ENCODE measurements around the gene LXN.
A peak's percentile ranks its signal among the peaks of the same experiment; 100 is the strongest.

LXN gene

DNA sequence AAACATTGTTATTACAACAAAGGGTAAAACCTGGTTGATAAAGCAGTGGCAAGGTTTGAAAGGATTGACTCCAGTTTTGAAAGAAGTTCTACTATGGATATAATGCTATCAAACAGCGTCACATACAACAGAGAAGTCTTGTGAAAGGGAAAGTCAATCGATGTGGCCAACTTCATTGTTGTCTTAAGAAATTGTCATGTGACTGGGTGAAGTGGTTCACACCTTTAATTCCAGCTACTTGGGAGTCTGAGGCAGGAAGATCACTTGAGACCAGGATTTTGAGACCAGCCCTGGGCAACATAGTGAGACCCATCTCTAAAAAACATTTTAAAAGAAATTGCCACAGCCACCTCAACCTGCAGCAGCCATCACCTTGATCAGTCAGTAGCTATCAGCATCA, 6.2 kb upstream of the LXN start:
- TF ChIP-seq, protein P1, sequence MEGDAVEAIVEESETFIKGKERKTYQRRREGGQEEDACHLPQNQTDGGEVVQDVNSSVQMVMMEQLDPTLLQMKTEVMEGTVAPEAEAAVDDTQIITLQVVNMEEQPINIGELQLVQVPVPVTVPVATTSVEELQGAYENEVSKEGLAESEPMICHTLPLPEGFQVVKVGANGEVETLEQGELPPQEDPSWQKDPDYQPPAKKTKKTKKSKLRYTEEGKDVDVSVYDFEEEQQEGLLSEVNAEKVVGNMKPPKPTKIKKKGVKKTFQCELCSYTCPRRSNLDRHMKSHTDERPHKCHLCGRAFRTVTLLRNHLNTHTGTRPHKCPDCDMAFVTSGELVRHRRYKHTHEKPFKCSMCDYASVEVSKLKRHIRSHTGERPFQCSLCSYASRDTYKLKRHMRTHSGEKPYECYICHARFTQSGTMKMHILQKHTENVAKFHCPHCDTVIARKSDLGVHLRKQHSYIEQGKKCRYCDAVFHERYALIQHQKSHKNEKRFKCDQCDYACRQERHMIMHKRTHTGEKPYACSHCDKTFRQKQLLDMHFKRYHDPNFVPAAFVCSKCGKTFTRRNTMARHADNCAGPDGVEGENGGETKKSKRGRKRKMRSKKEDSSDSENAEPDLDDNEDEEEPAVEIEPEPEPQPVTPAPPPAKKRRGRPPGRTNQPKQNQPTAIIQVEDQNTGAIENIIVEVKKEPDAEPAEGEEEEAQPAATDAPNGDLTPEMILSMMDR (conservative IDR thresholded peaks at IDR 0.05; ENCODE audit: low read depth): no peak
- POLR2A ChIA-PET (ENCODE audit: low non-redundant PET): no interaction called here
- no peak overlapping the region for H3K27ac ChIP-seq
- CTCF ChIA-PET: interaction anchor here (0.6 kb wide), 1 partner anchor 573 kb away, joined by 3 read pairs; no protein-coding TSS in a partner anchor
- DNase-seq (ENCODE audit: low spot score): no peak

DNA sequence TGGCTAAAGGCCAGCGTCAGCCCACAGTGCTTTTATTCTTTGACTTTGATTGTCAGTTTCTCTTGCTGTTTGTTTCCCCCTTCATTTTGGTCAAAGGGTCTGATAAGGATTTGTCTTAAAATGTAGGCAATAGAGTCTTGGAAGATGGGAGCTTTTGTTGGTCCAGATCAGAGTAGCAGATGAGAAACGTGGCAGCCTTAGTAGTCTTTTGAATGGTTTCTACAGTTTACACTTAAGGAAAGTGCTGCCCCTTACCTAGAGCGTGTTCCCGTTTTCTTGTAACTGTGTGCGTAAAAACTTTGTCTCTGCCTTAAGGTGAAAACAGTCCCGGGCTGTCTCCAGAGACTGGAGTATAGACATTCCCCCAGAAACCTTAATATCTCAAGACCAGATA, 630 bp downstream of the LXN start:
- POLR2A ChIA-PET (ENCODE audit: low non-redundant PET): no interaction called here
- CTCF ChIA-PET: interaction anchor here (0.6 to 1.0 kb wide), 4 partner anchors 21 to 130 kb away, joined by 3 to 9 read pairs (median 4); partner anchors contain the start of genes GFM1 and MFSD1
- H3K27ac ChIP-seq: peak overlapping the region; percentile 80
- TF ChIP-seq, protein P1 (conservative IDR thresholded peaks at IDR 0.05; ENCODE audit: low read depth): no peak
- peak; percentile 5 for DNase-seq (ENCODE audit: low spot score)

DNA sequence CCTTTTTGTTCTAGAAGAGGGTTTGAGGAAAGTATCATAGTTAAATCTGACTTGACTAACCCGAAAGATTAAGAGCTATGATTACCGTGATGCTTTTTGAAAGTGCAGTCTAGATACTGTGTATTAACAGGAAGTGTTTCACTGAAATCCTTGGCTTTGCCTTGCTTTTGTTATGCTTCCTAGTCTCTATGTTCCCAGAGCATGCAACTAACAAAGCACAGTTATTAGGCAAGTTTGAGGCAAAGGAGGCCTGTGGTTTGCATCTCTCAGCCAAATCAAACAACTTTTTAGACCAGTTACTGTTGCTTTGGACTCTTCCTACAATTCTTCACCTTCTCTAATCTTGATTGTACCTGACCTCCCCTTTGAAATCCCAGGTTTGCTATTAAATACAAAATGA, 3.9 kb downstream of the LXN start:
- ChIA-PET POLR2A (ENCODE audit: low non-redundant PET) (no interaction called here), CTCF (no interaction called here)
- TF ChIP-seq, protein P1 (conservative IDR thresholded peaks at IDR 0.05; ENCODE audit: low read depth): no peak

DNA sequence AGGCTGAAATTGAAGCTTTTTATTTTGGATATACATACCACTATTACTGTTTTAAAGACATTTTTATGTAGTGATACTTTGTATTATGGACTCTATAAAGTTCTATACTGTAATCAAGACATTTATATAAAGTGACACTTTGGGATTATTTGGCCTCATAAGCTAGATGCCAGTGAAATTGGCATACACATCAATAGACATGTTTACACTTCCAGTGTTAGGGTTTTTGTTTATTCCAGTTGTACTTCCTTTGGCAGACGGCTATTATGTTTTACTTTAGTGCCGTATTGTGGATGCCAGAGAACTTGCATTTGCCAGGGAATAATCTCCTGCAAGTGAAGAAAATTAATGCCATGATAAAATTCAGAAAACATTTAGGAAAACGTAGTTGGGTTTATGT, 6.0 kb downstream of the LXN start:
- no peak overlapping the region for H3K27ac ChIP-seq
- TF ChIP-seq, protein P1 (conservative IDR thresholded peaks at IDR 0.05; ENCODE audit: low read depth): no peak
- no peak for DNase-seq (ENCODE audit: low spot score)
- ChIA-PET CTCF (no interaction called here), POLR2A (ENCODE audit: low non-redundant PET) (no interaction called here)

More for the DNA sequence above, 3.9 kb downstream of the LXN start:
- no peak for DNase-seq (ENCODE audit: low spot score)
- H3K27ac ChIP-seq: no peak overlapping the region

DNA sequence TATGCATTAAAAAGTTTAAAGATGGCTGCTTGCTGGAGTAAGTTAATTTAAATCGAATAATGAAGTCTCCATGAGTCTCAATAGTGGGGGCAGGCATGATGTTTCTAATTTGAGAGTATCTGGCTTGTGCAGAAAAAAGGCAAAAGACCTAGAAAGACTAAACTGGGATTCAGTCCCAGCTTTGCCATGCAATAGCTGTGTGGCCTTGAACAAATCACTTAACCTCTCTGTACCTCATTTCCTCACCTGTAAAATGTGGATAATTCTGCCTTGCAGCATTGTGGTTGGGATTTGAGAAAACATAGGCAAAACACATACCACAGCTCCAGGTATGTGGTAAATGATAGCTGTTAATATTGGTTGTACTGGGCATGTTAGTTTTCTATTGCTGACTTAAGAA, 8.6 kb downstream of the LXN start:
- no peak for DNase-seq (ENCODE audit: low spot score)
- H3K27ac ChIP-seq: no peak overlapping the region
- POLR2A ChIA-PET (ENCODE audit: low non-redundant PET): no interaction called here
- TF ChIP-seq, protein P1 (conservative IDR thresholded peaks at IDR 0.05; ENCODE audit: low read depth): no peak
- CTCF ChIA-PET: interaction anchor here (0.6 kb wide), 1 partner anchor 125 kb away, joined by 3 read pairs; no protein-coding TSS in a partner anchor

DNA sequence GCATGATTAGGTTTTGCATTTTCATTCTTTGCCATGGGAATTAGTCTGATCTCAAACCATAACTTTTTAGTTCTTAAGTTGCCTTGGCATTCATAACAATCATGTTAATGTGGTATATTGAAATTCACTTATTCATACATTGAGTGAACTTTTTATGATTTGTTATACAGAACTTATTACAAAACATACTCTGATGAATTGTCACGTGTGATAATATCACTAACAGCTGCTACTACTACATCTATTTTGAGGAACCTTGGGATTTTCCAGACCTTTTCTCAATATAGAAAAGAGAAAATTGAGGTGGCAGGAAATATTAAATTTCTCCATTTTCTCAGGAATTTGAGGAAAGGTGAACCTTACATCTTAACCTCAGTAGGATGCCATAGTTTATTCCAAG, 9.2 kb downstream of the LXN start:
- CTCF ChIA-PET: no interaction called here
- TF ChIP-seq, protein P1 (conservative IDR thresholded peaks at IDR 0.05; ENCODE audit: low read depth): no peak

More for the DNA sequence above, 9.2 kb downstream of the LXN start:
- no peak overlapping the region for H3K27ac ChIP-seq
- no peak for DNase-seq (ENCODE audit: low spot score)
- POLR2A ChIA-PET (ENCODE audit: low non-redundant PET): no interaction called here

Data from RWPE1 (cell line).